ENCODE measurements around the gene PIK3CA.

The PIK3CA gene

GRCh38 chr3:179182902-179183301, 34.7 kb downstream of the PIK3CA start:
- no peak for TF ChIP-seq CTCF (IDR thresholded peaks at IDR 0.05; ENCODE audit: low read depth, low read length)
- DNase-seq (ENCODE audit: extremely low read depth, low read depth), result no peak

GRCh38 chr3:179184826-179185225, 36.7 kb downstream of the PIK3CA start:
- no peak for TF ChIP-seq CTCF (IDR thresholded peaks at IDR 0.05; ENCODE audit: low read depth, low read length)
- DNase-seq (ENCODE audit: extremely low read depth, low read depth), result no peak

GRCh38 chr3:179186426-179186825, 38.3 kb downstream of the PIK3CA start:
- TF ChIP-seq CTCF (IDR thresholded peaks at IDR 0.05; ENCODE audit: low read depth, low read length), result no peak
- DNase-seq (ENCODE audit: extremely low read depth, low read depth), result no peak

GRCh38 chr3:179189759-179190158, 41.6 kb downstream of the PIK3CA start:
- no peak for DNase-seq (ENCODE audit: extremely low read depth, low read depth)

GRCh38 chr3:179190581-179190980, 42.4 kb downstream of the PIK3CA start:
- TF ChIP-seq CTCF (IDR thresholded peaks at IDR 0.05; ENCODE audit: low read depth, low read length), result no peak

More at GRCh38 chr3:179189759-179190158, 41.6 kb downstream of the PIK3CA start:
- no peak for TF ChIP-seq CTCF (IDR thresholded peaks at IDR 0.05; ENCODE audit: low read depth, low read length)

GRCh38 chr3:179192542-179192941, 44.4 kb downstream of the PIK3CA start:
- no peak for TF ChIP-seq CTCF (IDR thresholded peaks at IDR 0.05; ENCODE audit: low read depth, low read length)
- DNase-seq (ENCODE audit: extremely low read depth, low read depth), result no peak

More at GRCh38 chr3:179190581-179190980, 42.4 kb downstream of the PIK3CA start:
- no peak for DNase-seq (ENCODE audit: extremely low read depth, low read depth)

- TF ChIP-seq CTCF (IDR thresholded peaks at IDR 0.05; ENCODE audit: low read depth, low read length), result no peak
- DNase-seq (ENCODE audit: extremely low read depth, low read depth), result no peak
These were observed 46.8 kb downstream of the PIK3CA start for GRCh38 chr3:179194931-179195330.

Data from AG09319 (cell line).